Adrenal gland (tissue), 12 donors: Measurements from ENCODE around the gene PIP5KL1. TPM values are rescaled to one million over a fixed set of nuclear protein-coding genes. Genes with fewer than 3 reads are reported as not detected.

Source experiments
- DNase-seq, 7 donors: peaks; one replicate each; pipeline ENCODE4 v3.0.0-alpha.2; 2019 to 2020
- H3K27ac ChIP-seq, 5 donors: fragments of 200-600 bp; sonication (generic) in 4 of 5; 1 replicate in 3 of 5; 2 replicates in 2 of 5; pipeline versions ENCODE4 v1.5.1 to v1.8.0; 2016 to 2020; ENCODE audit warnings: mild to moderate bottlenecking in 1 of 5
- H3K27me3 ChIP-seq: fragments of 200-600 bp; 2 replicates; pipeline ENCODE4 v1.8.0; 2021
- H3K36me3 ChIP-seq, 2 donors: fragments of 200-600 bp; replicated peaks in 1 of 2; 1 replicate in 1 of 2; 2 replicates in 1 of 2; pipeline versions ENCODE4 v1.5.1 to v1.8.0; 2018 to 2022
- H3K4me1 ChIP-seq, 2 donors: fragments of 200-600 bp; replicated peaks in 1 of 2; 1 replicate in 1 of 2; 2 replicates in 1 of 2; pipeline versions ENCODE4 v1.5.1 to v1.8.0; 2018 to 2021
- H3K4me3 ChIP-seq, 4 donors: fragments of 200-600 bp; sonication (generic) in 3 of 4; one replicate each; pipeline ENCODE4 v1.5.1; 2016 to 2018
- H3K9me3 ChIP-seq, 3 donors: fragments of 200-600 bp; sonication (generic) in 1 of 3; replicated peaks in 1 of 3; 1 replicate in 2 of 3; 2 replicates in 1 of 3; pipeline versions ENCODE4 v1.5.1 to v1.8.0; 2016 to 2021
- CTCF ChIP-seq, 6 experiments: fragments of 450-650 bp in 4 of 6; fragments of 200-600 bp in 2 of 6; sonication (generic) in 1 of 6; IDR thresholded peaks; 1 replicate in 5 of 6; 2 replicates in 1 of 6; pipeline versions ENCODE4 v1.5.1 to v1.8.0; 2016 to 2021; ENCODE audit warnings: antibody characterized with exemption in 6 of 6, mild to moderate bottlenecking in 2 of 6, moderate library complexity in 1 of 6
- POLR2A ChIP-seq, 2 donors: fragments of 450-650 bp; IDR thresholded peaks; one replicate each; pipeline ENCODE4 v1.6.1; 2017; ENCODE audit warnings: antibody characterized with exemption in 2 of 2, mild to moderate bottlenecking in 2 of 2, moderate library complexity in 1 of 2
- WGBS, 4 donors: extraction: QIAGEN DNeasy Blood & Tissue Kit in 2 of 4; methylation state at CpG; one replicate each; pipeline versions ENCODE4 v1.1.5 to v1.1.7; 2013 to 2017; 5-methylcytosine and 5-hydroxymethylcytosine counted together
- intact Hi-C, 2 donors: fragments of 100-400 bp; cut with DNase I; formaldehyde crosslinking; loops; one replicate each; pipeline versions ENCODE4 v1.14.1 to v1.15.0; 2022 to 2023
- polyA plus RNA-seq, 3 donors: library from polyadenylated mRNA; stranded (reverse); fragments of 200-250 nt in 2 of 3; fragments of 350-450 nt in 1 of 3; fragmentation: Illumina TruSeq in 1 of 3; extraction: RNeasy Lipid Tissue Mini Kit (QIAGEN cat#74804) in 1 of 3; gene quantifications; one replicate each; pipeline ENCODE4 v1.2.3, GENCODE V29; 2013 to 2014
- total RNA-seq, 9 donors: library from RNA; depleted of rRNA in 4 of 9; stranded (reverse); fragments of >200 nt in 4 of 9; fragments of 120-200 nt in 1 of 9; fragmentation: NEBNext Ultra II Directional in 1 of 9; extraction: Animal tissue kit (Norgen Biotek cat#: 25700) in 1 of 9; gene quantifications; one replicate each; pipeline versions ENCODE4 v1.1.0 to v1.2.4, GENCODE V29; 2013 to 2023
- donor health status: healthy with polysubstance abuse.
- donor health status: Bipolar disorder and iron deficiency.
- donor health status: DM: yes; HTN: yes; CAD: no.
- donor health status: DM: no; HTN: no; CAD: no.
- donor health status: DM: no; HTN: no; CAD: no.
- donor health status: DM: yes; HTN: yes; CAD: no.

Gene PIP5KL1
- total and polyA plus RNA-seq, 12 donors = 0.19 to 2.3 (median 0.83) TPM; not detected in 3

- peaks cover 91 to 100% of the 10 kb centered on the region in 2 donors for H3K4me1 ChIP-seq
- no peaks in the 10 kb centered on the region for H3K27me3 ChIP-seq
- DNase-seq = peak in 3 of 7 donors; percentile 7 to 58 (median 22)
- no peaks in the 10 kb centered on the region for H3K9me3 ChIP-seq
- H3K27ac ChIP-seq = peak overlapping the region in 3 of 5 donors; percentile 91 to 95 (median 91)
- intact Hi-C loops = no loop called here
- TF ChIP-seq CTCF (IDR thresholded peaks at IDR 0.05) = no peak
- TF ChIP-seq POLR2A (IDR thresholded peaks at IDR 0.05) = no peak
- 59 to 69% (median 65%) methylated on average over 11 to 16 of the region's 16 CpGs for WGBS, 4 donors
- no peak overlapping the region for H3K4me3 ChIP-seq
- no peaks in the 10 kb centered on the region for H3K36me3 ChIP-seq
These were observed 40.1 kb upstream of the PIP5KL1 start for GRCh38 chr9:127970401-127971313.

GRCh38 chr9:127968700-127969383, 38.3 kb upstream of the PIP5KL1 start:
- H3K4me3 ChIP-seq = no peak overlapping the region
- H3K36me3 ChIP-seq = no peaks in the 10 kb centered on the region
- H3K27ac ChIP-seq = peak overlapping the region; percentile 30 to 95 (median 91)
- peaks cover 91 to 100% of the 10 kb centered on the region in 2 donors for H3K4me1 ChIP-seq
- intact Hi-C loops = no loop called here
- TF ChIP-seq CTCF (IDR thresholded peaks at IDR 0.05) (no peak), POLR2A (IDR thresholded peaks at IDR 0.05) (peak in 1 of 2 donors; percentile 54)
- no peaks in the 10 kb centered on the region for H3K9me3 ChIP-seq
- DNase-seq = peak; percentile 79 to 96 (median 89)
- H3K27me3 ChIP-seq = no peaks in the 10 kb centered on the region
- 35 to 55% (median 41%) methylated on average over 5 to 10 of the region's 10 CpGs for WGBS, 4 donors

- 48 to 100% (median 68%) methylated on average over 1 to 3 of the region's 3 CpGs for WGBS, 4 donors
- H3K9me3 ChIP-seq = no peaks in the 10 kb centered on the region
- no peaks in the 10 kb centered on the region for H3K36me3 ChIP-seq
- H3K4me3 ChIP-seq = no peak overlapping the region
- no peaks in the 10 kb centered on the region for H3K27me3 ChIP-seq
- peak; percentile 58 to 83 (median 71) for DNase-seq
- peak overlapping the region; percentile 1 to 95 (median 91) for H3K27ac ChIP-seq
- intact Hi-C loops = no loop called here
- peaks cover 91 to 100% of the 10 kb centered on the region in 2 donors for H3K4me1 ChIP-seq
- TF ChIP-seq CTCF (IDR thresholded peaks at IDR 0.05) (no peak), POLR2A (IDR thresholded peaks at IDR 0.05) (no peak)
These were observed 37.5 kb upstream of the PIP5KL1 start for GRCh38 chr9:127968042-127968441.

GRCh38 chr9:127967151-127967809, 36.7 kb upstream of the PIP5KL1 start:
- intact Hi-C loops = no loop called here
- Histone ChIP-seq H3K27ac (peak overlapping the region; percentile 35 to 95 (median 91)), H3K9me3 (no peaks in the 10 kb centered on the region), H3K27me3 (no peaks in the 10 kb centered on the region), H3K36me3 (no peaks in the 10 kb centered on the region), H3K4me1 (peaks cover 91 to 100% of the 10 kb centered on the region in 2 donors), H3K4me3 (no peak overlapping the region)
- TF ChIP-seq CTCF (IDR thresholded peaks at IDR 0.05) = no peak
- no peak for TF ChIP-seq POLR2A (IDR thresholded peaks at IDR 0.05)
- peak in 1 of 7 donors; percentile 14 for DNase-seq
- WGBS, 4 donors = 57 to 89% (median 61%) methylated on average over 3 to 9 of the region's 9 CpGs
